Chondrocyte (in vitro differentiated cells): ENCODE measurements around the gene BAG5. TPM values are rescaled to one million over a fixed set of nuclear protein-coding genes. Genes with fewer than 3 reads are reported as not detected.

Experiments
- DNase-seq: peaks from one replicate; pipeline ENCODE4 v3.0.0; 2021; ENCODE audit warnings: mixed read lengths, low spot score
- H3K27ac Mint-ChIP-seq: one replicate; pipeline ENCODE4 v1.8.0; 2021; ENCODE audit warnings: mild to moderate bottlenecking, moderate library complexity, mixed read lengths; ENCODE audit not compliant: unreplicated experiment
- H3K27me3 Mint-ChIP-seq: 2 replicates; pipeline ENCODE4 v1.8.0; 2021; ENCODE audit warnings: low read depth, mixed read lengths
- H3K36me3 Mint-ChIP-seq: 2 replicates; pipeline ENCODE4 v1.8.0; 2021; ENCODE audit warnings: low read depth, mixed read lengths
- H3K4me1 Mint-ChIP-seq: 2 replicates; pipeline ENCODE4 v1.8.0; 2021; ENCODE audit warnings: low read depth, mild to moderate bottlenecking, mixed read lengths
- H3K4me3 Mint-ChIP-seq: one replicate; pipeline ENCODE4 v1.8.0; 2021; ENCODE audit warnings: mild to moderate bottlenecking, moderate library complexity, mixed read lengths; ENCODE audit not compliant: unreplicated experiment
- H3K9me3 Mint-ChIP-seq: 2 replicates; pipeline ENCODE4 v1.8.0; 2021; ENCODE audit warnings: low read depth, mixed read lengths
- total RNA-seq: library from RNA; stranded (reverse); gene quantifications from 3 replicates; pipeline ENCODE4 v1.2.1, GENCODE V29; 2021
- TF ChIP-seq, protein P1 (sequence below): fragments of 200-600 bp; sonication (generic); IDR thresholded peaks from 2 replicates; pipeline ENCODE4 v1.5.0; 2021; ENCODE audit warnings: antibody characterized with exemption, mild to moderate bottlenecking, moderate library complexity

The BAG5 gene
- total RNA-seq, 1 donor from 2014 or later = 22.6 TPM

DNA sequence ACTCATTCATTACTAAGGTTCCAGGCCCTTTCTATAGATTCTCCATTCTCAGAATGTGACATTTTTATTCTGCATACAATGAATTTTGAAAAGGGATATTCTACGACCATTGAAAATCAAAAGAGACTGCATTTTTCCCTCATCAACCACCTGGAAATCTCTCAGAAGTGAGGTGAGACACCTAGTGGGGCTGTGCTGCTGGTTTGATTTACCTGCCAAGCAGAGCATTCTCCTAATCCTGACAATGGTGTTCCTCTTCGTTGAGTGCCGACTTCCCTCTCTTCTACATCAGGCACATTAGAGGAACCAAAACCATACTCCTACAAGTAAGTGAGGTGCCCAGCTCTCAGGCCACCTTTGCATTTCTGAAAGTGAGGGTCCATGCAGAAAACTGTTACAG is 54.7 kb downstream of the BAG5 start:
- H3K27ac Mint-ChIP-seq = no peak overlapping the region
- H3K4me1 Mint-ChIP-seq = peaks cover 6% of the 10 kb centered on the region
- H3K4me3 Mint-ChIP-seq = no peak overlapping the region

More for the DNA sequence above, 54.7 kb downstream of the BAG5 start:
- H3K9me3 Mint-ChIP-seq = no peaks in the 10 kb centered on the region
- H3K27me3 Mint-ChIP-seq = no peaks in the 10 kb centered on the region
- DNase-seq = no peak
- TF ChIP-seq, protein P1, sequence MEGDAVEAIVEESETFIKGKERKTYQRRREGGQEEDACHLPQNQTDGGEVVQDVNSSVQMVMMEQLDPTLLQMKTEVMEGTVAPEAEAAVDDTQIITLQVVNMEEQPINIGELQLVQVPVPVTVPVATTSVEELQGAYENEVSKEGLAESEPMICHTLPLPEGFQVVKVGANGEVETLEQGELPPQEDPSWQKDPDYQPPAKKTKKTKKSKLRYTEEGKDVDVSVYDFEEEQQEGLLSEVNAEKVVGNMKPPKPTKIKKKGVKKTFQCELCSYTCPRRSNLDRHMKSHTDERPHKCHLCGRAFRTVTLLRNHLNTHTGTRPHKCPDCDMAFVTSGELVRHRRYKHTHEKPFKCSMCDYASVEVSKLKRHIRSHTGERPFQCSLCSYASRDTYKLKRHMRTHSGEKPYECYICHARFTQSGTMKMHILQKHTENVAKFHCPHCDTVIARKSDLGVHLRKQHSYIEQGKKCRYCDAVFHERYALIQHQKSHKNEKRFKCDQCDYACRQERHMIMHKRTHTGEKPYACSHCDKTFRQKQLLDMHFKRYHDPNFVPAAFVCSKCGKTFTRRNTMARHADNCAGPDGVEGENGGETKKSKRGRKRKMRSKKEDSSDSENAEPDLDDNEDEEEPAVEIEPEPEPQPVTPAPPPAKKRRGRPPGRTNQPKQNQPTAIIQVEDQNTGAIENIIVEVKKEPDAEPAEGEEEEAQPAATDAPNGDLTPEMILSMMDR = no peak
- H3K36me3 Mint-ChIP-seq = peaks cover 33% of the 10 kb centered on the region

Other genes starting within 250 kb of the BAG5 start
- gene EIF5, start 228.4 kb downstream of the BAG5 start, total RNA-seq = 175 to 212 TPM (median 181 TPM) in 3 replicates
- gene MARK3, start 177.2 kb downstream of the BAG5 start, total RNA-seq = 65.1 to 73.7 TPM (median 70.8 TPM) in 3 replicates
- gene CKB, start 39.8 kb downstream of the BAG5 start, total RNA-seq = 81.0 to 141 TPM (median 139 TPM) in 3 replicates
- 9.9 to 10.3 TPM (median 10.0 TPM) in 3 replicates for gene TRMT61A, start 33.5 kb downstream of the BAG5 start, total RNA-seq
- gene COA8, start 303 bp upstream of the BAG5 start, total RNA-seq = 39.1 to 51.9 TPM (median 50.7 TPM) in 3 replicates
- 188 to 226 TPM (median 190 TPM) in 3 replicates for gene KLC1, start 66.6 kb upstream of the BAG5 start, total RNA-seq
- 3.4 to 9.9 TPM (median 6.6 TPM) in 3 replicates for gene XRCC3, start 152.8 kb upstream of the BAG5 start, total RNA-seq
- 68.6 to 84.3 TPM (median 68.6 TPM) in 3 replicates for gene ZFYVE21, start 153.2 kb upstream of the BAG5 start, total RNA-seq